ENCODE measurements around the gene GANC. TPM values are rescaled to one million over a fixed set of nuclear protein-coding genes. Genes with fewer than 3 reads are reported as not detected.

The GANC gene
- total and polyA plus RNA-seq, 2 donors (not counting 1 experiment from before 2014, with no cell fraction given): 15.1 to 24.6 TPM

- Histone ChIP-seq H3K36me3 (ENCODE audit: control insufficient read depth, insufficient read depth, low read length) (no peaks in the 10 kb centered on the region), H3K9me3 (ENCODE audit: control insufficient read depth, insufficient read depth, low read depth, low read length) (no peaks in the 10 kb centered on the region), H3K27me3 (ENCODE audit: control insufficient read depth, insufficient read depth, low read length) (no peaks in the 10 kb centered on the region), H3K4me1 (ENCODE audit: control insufficient read depth, extremely low read depth, insufficient read depth, low read length) (no peaks in the 10 kb centered on the region), H4K20me1 (ENCODE audit: control insufficient read depth, extremely low read depth, insufficient read depth, low read length) (no peaks in the 10 kb centered on the region), H3K79me2 (ENCODE audit: control insufficient read depth, insufficient read depth, low read length) (no peaks in the 10 kb centered on the region), H3K4me3 (replicated peaks in 1 of 4; ENCODE audit: control extremely low read depth in 1 of 4, insufficient read depth in 1 of 4, low read depth in 3 of 4, low read length in 4 of 4) (no peak overlapping the region), H3K9ac (ENCODE audit: insufficient read depth, low read length) (no peak overlapping the region), H3K27ac (ENCODE audit: insufficient read depth, low read length) (no peak overlapping the region), H3K4me2 (ENCODE audit: extremely low read depth, insufficient read depth, low read length) (no peak overlapping the region), H2AFZ (ENCODE audit: low read length) (no peak overlapping the region)
- no peak for DNase-seq (ENCODE audit: low read depth in 2 of 2)
- TF ChIP-seq EZH2 (IDR thresholded peaks at IDR 0.05; ENCODE audit: low read length, missing control alignments) (no peak), CTCF (conservative IDR thresholded peaks at IDR 0.05 in 1 of 2, IDR thresholded peaks at IDR 0.05 in 1 of 2; ENCODE audit: low read depth in 1 of 2, low read length in 2 of 2) (no peak)
Measured at GRCh38 chr15:42403389-42403788, 130.4 kb downstream of the GANC start.

- Histone ChIP-seq H3K4me3 (replicated peaks in 1 of 4; ENCODE audit: control extremely low read depth in 1 of 4, insufficient read depth in 1 of 4, low read depth in 3 of 4, low read length in 4 of 4) (no peak overlapping the region), H4K20me1 (ENCODE audit: control insufficient read depth, extremely low read depth, insufficient read depth, low read length) (no peaks in the 10 kb centered on the region), H3K4me1 (ENCODE audit: control insufficient read depth, extremely low read depth, insufficient read depth, low read length) (no peaks in the 10 kb centered on the region), H3K9ac (ENCODE audit: insufficient read depth, low read length) (no peak overlapping the region), H3K79me2 (ENCODE audit: control insufficient read depth, insufficient read depth, low read length) (no peaks in the 10 kb centered on the region), H3K27ac (ENCODE audit: insufficient read depth, low read length) (no peak overlapping the region), H2AFZ (ENCODE audit: low read length) (no peak overlapping the region), H3K9me3 (ENCODE audit: control insufficient read depth, insufficient read depth, low read depth, low read length) (no peaks in the 10 kb centered on the region), H3K4me2 (ENCODE audit: extremely low read depth, insufficient read depth, low read length) (no peak overlapping the region), H3K36me3 (ENCODE audit: control insufficient read depth, insufficient read depth, low read length) (no peaks in the 10 kb centered on the region), H3K27me3 (ENCODE audit: control insufficient read depth, insufficient read depth, low read length) (no peaks in the 10 kb centered on the region)
- DNase-seq (ENCODE audit: low read depth in 2 of 2): no peak
- TF ChIP-seq CTCF (conservative IDR thresholded peaks at IDR 0.05 in 1 of 2, IDR thresholded peaks at IDR 0.05 in 1 of 2; ENCODE audit: low read depth in 1 of 2, low read length in 2 of 2): no peak
- no peak for TF ChIP-seq EZH2 (IDR thresholded peaks at IDR 0.05; ENCODE audit: low read length, missing control alignments)
Measured at GRCh38 chr15:42404461-42405235, 131.6 kb downstream of the GANC start.

- no peaks in the 10 kb centered on the region for H3K9me3 ChIP-seq (ENCODE audit: control insufficient read depth, insufficient read depth, low read depth, low read length)
- TF ChIP-seq EZH2 (IDR thresholded peaks at IDR 0.05; ENCODE audit: low read length, missing control alignments): no peak
- TF ChIP-seq CTCF (conservative IDR thresholded peaks at IDR 0.05 in 1 of 2, IDR thresholded peaks at IDR 0.05 in 1 of 2; ENCODE audit: low read depth in 1 of 2, low read length in 2 of 2): no peak
- no peaks in the 10 kb centered on the region for H3K36me3 ChIP-seq (ENCODE audit: control insufficient read depth, insufficient read depth, low read length)
- no peaks in the 10 kb centered on the region for H3K27me3 ChIP-seq (ENCODE audit: control insufficient read depth, insufficient read depth, low read length)
- H3K4me3 ChIP-seq (replicated peaks in 1 of 4; ENCODE audit: control extremely low read depth in 1 of 4, insufficient read depth in 1 of 4, low read depth in 3 of 4, low read length in 4 of 4): no peak overlapping the region
- no peak overlapping the region for H3K27ac ChIP-seq (ENCODE audit: insufficient read depth, low read length)
- H3K79me2 ChIP-seq (ENCODE audit: control insufficient read depth, insufficient read depth, low read length): no peaks in the 10 kb centered on the region
- H4K20me1 ChIP-seq (ENCODE audit: control insufficient read depth, extremely low read depth, insufficient read depth, low read length): no peaks in the 10 kb centered on the region
- H2AFZ ChIP-seq (ENCODE audit: low read length): no peak overlapping the region
- H3K4me1 ChIP-seq (ENCODE audit: control insufficient read depth, extremely low read depth, insufficient read depth, low read length): no peaks in the 10 kb centered on the region
- no peak overlapping the region for H3K4me2 ChIP-seq (ENCODE audit: extremely low read depth, insufficient read depth, low read length)
- H3K9ac ChIP-seq (ENCODE audit: insufficient read depth, low read length): no peak overlapping the region
- no peak for DNase-seq (ENCODE audit: low read depth in 2 of 2)
Measured at GRCh38 chr15:42405863-42406482, 133.0 kb downstream of the GANC start.
